Measurements from ENCODE around the gene PLRG1.

GRCh38 chr4:154511548-154511947 lies 38.7 kb downstream of the PLRG1 start:
- TF ChIP-seq CTCF (conservative IDR thresholded peaks at IDR 0.05; ENCODE audit: low read length) (no peak), EZH2phosphoT487 (IDR thresholded peaks at IDR 0.05; ENCODE audit: borderline replicate concordance, low read depth, low read length) (no peak)

All from OCI-LY7 (cell line).